K562 (cell line): ENCODE data around the gene C17orf75. TPM values are rescaled to one million over a fixed set of nuclear protein-coding genes. Genes with fewer than 3 reads are reported as not detected.

Source experiments
- ATAC-seq: fragments of 200-7000 bp; cut with Tn5 transposase; 3 replicates; pipeline ENCODE4 v1.9.1; 2020; ENCODE audit warnings: moderate library complexity
- BruUV-seq: library from RNA; stranded (reverse); fragments of 400-500 nt; replicated peaks from 2 replicates; lab custom pipeline; 2021; lab: Mats Ljungman, UMichigan
- CTCF ChIA-PET: fragments of 300-600 bp; formaldehyde crosslinking; extraction: SDS; loops from one replicate; lab custom pipeline; 2021; ENCODE audit warnings: low intra/inter-chr PET ratio; lab: Yijun Ruan, JAX
- POLR2A ChIA-PET: fragments of 300-600, 350-650 bp; sonication (Branson Sonifier 250); formaldehyde crosslinking; extraction: SDS; loops from one replicate; lab custom pipeline; 2021; ENCODE audit warnings: antibody characterized with exemption, inconsistent platforms; lab: Yijun Ruan, JAX
- DNase-seq, 4 experiments: peaks; one replicate each; pipeline versions ENCODE4 v3.0.0 to v3.0.0-alpha.2; 2011 to 2018; ENCODE audit warnings: low spot score in 3 of 4, mixed read lengths in 3 of 4; ENCODE audit errors: extremely low read depth in 1 of 4
- FAIRE-seq: peaks from 2 replicates; lab custom pipeline; 2011; peaks lifted over from hg19 to GRCh38; lab: Jason Lieb, UNC
- H2AFZ ChIP-seq: 2 replicates; pipeline ENCODE4 v1.6.0; 2011; ENCODE audit warnings: low read depth, low read length, control low read depth, inconsistent platforms
- H3K27ac ChIP-seq: fragments of 200-600 bp; 3 replicates; pipeline ENCODE4 v1.8.0; 2011; ENCODE audit warnings: low read depth, mild to moderate bottlenecking, control low read depth, inconsistent platforms, low read length, moderate library complexity, mixed read lengths; ENCODE audit errors: extremely low read depth
- H3K27me3 ChIP-seq, 2 experiments: fragments of 300-600 bp in 1 of 2; 2 replicates in 1 of 2; 3 replicates in 1 of 2; pipeline versions ENCODE4 v1.6.0 to v1.8.0; 2011; ENCODE audit warnings: inconsistent platforms in 2 of 2, low read length in 2 of 2, mild to moderate bottlenecking in 1 of 2, mixed read lengths in 1 of 2, moderate library complexity in 1 of 2; ENCODE audit not compliant: control insufficient read depth in 2 of 2, insufficient read depth in 2 of 2
- H3K36me3 ChIP-seq: fragments of 300-600 bp; 3 replicates; pipeline ENCODE4 v1.8.0; 2011; ENCODE audit warnings: mild to moderate bottlenecking, low read length, inconsistent platforms; ENCODE audit not compliant: control insufficient read depth, insufficient read depth
- H3K4me1 ChIP-seq, 2 experiments: fragments of 200-600 bp in 1 of 2; replicated peaks in 1 of 2; 2 replicates in 1 of 2; 3 replicates in 1 of 2; pipeline versions ENCODE4 v1.5.1 to v1.8.0; 2011; ENCODE audit warnings: inconsistent platforms in 2 of 2, low read length in 2 of 2, mild to moderate bottlenecking in 1 of 2, mixed read lengths in 1 of 2, moderate library complexity in 1 of 2; ENCODE audit not compliant: control insufficient read depth in 2 of 2, insufficient read depth in 2 of 2
- H3K4me2 ChIP-seq: 2 replicates; pipeline ENCODE4 v1.6.1; 2011; ENCODE audit warnings: low read length, control low read depth, inconsistent platforms, mixed read lengths; ENCODE audit not compliant: insufficient read depth
- H3K4me3 ChIP-seq: fragments of 200-600 bp; sonication (generic), shearing (Covaris generic); 2 replicates; pipeline ENCODE4 v1.5.1; 2016; ENCODE audit warnings: control low read depth, inconsistent platforms
- H3K79me2 ChIP-seq: fragments of 200-600 bp; 3 replicates; pipeline ENCODE4 v1.8.0; 2011; ENCODE audit warnings: low read length, inconsistent platforms; ENCODE audit not compliant: control insufficient read depth, insufficient read depth
- H3K9ac ChIP-seq, 2 experiments: 2 replicates each; pipeline versions ENCODE4 v1.6.0 to v1.6.1; 2011; ENCODE audit warnings: low read depth in 2 of 2, low read length in 2 of 2, control low read depth in 1 of 2, inconsistent platforms in 1 of 2, mild to moderate bottlenecking in 1 of 2, mixed read lengths in 1 of 2; ENCODE audit not compliant: insufficient read depth in 1 of 2
- H3K9me1 ChIP-seq: one replicate; pipeline ENCODE4 v1.6.0; 2011; ENCODE audit warnings: inconsistent platforms, mild to moderate bottlenecking, low read length, moderate library complexity; ENCODE audit not compliant: control insufficient read depth, insufficient read depth
- H3K9me3 ChIP-seq: replicated peaks from 2 replicates; pipeline ENCODE4 v1.5.1; 2011; ENCODE audit warnings: low read depth, low read length, inconsistent platforms; ENCODE audit not compliant: control insufficient read depth, insufficient read depth
- H4K20me1 ChIP-seq: replicated peaks from 2 replicates; pipeline ENCODE4 v1.6.1; 2011; ENCODE audit warnings: low read length, inconsistent platforms, mixed read lengths; ENCODE audit not compliant: control insufficient read depth, insufficient read depth
- BHLHE40 ChIP-seq: IDR thresholded peaks from 2 replicates; pipeline ENCODE4 v1.6.1; 2011; ENCODE audit warnings: low read length, improper control_type of control experiment
- CBX5 ChIP-seq: IDR thresholded peaks from 2 replicates; pipeline ENCODE4 v1.6.1; 2014; ENCODE audit warnings: low read depth, borderline replicate concordance
- DNMT1 ChIP-seq: fragments of 450-650 bp; IDR thresholded peaks from 2 replicates; pipeline ENCODE4 v1.6.1; 2016; ENCODE audit warnings: antibody characterized with exemption, mild to moderate bottlenecking
- EP300 ChIP-seq: IDR thresholded peaks from 2 replicates; pipeline ENCODE4 v1.6.1; 2012; ENCODE audit warnings: low read length, improper control_type of control experiment
- HDAC8 ChIP-seq: fragments of 450-650 bp; IDR thresholded peaks from 2 replicates; pipeline ENCODE4 v1.6.1; 2016; ENCODE audit warnings: mild to moderate bottlenecking, missing genetic modification characterization, moderate library complexity, missing compliant biosample characterization
- ZNF146 ChIP-seq: IDR thresholded peaks from one replicate; pipeline ENCODE4 v1.6.1; 2018; ENCODE audit warnings: missing compliant biosample characterization; ENCODE audit not compliant: unreplicated experiment
- ZNF316 ChIP-seq: fragments of 450-650 bp; IDR thresholded peaks from 2 replicates; pipeline ENCODE4 v1.6.1; 2016
- ZNF76 ChIP-seq: fragments of 250-450 bp; sonication (Bioruptor Pico); IDR thresholded peaks from 2 replicates; pipeline ENCODE4 v1.4.0; 2020; ENCODE audit warnings: mild to moderate bottlenecking, moderate library complexity, borderline replicate concordance
- WGBS: fragments of 100-300 bp; shearing (Covaris generic); methylation state at CpG from one replicate; pipeline ENCODE4 v1.1.6; 2016; ENCODE audit warnings: low coverage, mixed read lengths; ENCODE audit not compliant: insufficient coverage; ENCODE audit errors: missing lambda C conversion rate; 5-methylcytosine and 5-hydroxymethylcytosine counted together
- in situ Hi-C: fragments of 300-500 bp; cut with MboI; formaldehyde crosslinking; loops from 4 replicates; pipeline ENCODE4 v1.15.0; 2018; ENCODE audit warnings: inconsistent platforms, mixed read lengths
- intact Hi-C: fragments of 100-400 bp; cut with micrococcal nuclease; formaldehyde crosslinking; loops from 2 replicates; pipeline ENCODE4 v1.14.2; 2022
- polyA plus RNA-seq, 8 experiments: library from polyadenylated mRNA; depleted of rRNA in 4 of 8; stranded (reverse) in 5 of 8; unstranded in 3 of 8; fragments of >200 nt; fragmentation: Nextera tagmentation in 2 of 8; fragmentation: Illumina TruSeq in 1 of 8; extraction: Ambion mirVana in 2 of 8; extraction: Trizol in 1 of 8; gene quantifications; 2 replicates each; pipeline versions ENCODE4 v1.2.1 to v1.2.3, GENCODE V29; 2011 to 2014; ENCODE audit warnings: inconsistent platforms in 1 of 8, missing spikeins in 1 of 8
- total RNA-seq, 7 experiments: library from RNA; depleted of rRNA in 6 of 7; stranded (reverse); fragments of >200 nt in 6 of 7; fragmentation: Illumina TruSeq in 2 of 7; extraction: Trizol in 2 of 7; gene quantifications; 2 replicates each; pipeline versions ENCODE4 v1.2.1 to v1.2.3, GENCODE V29; 2011 to 2021; ENCODE audit warnings: low replicate concordance in 1 of 7
- TF ChIP-seq, protein P1 (sequence below): IDR thresholded peaks from 3 replicates; pipeline ENCODE4 v1.6.1; 2011; ENCODE audit warnings: borderline replicate concordance, mild to moderate bottlenecking; ENCODE audit not compliant: insufficient read length, insufficient read depth
- TF ChIP-seq, protein P2 (sequence below): fragments of 450-650 bp; formaldehyde crosslinking; IDR thresholded peaks from 2 replicates; pipeline ENCODE4 v1.4.0; 2022; ENCODE audit warnings: mild to moderate bottlenecking, moderate library complexity
- TF ChIP-seq, protein P3 (sequence below): fragments of 200-800 bp; sonication (Bioruptor generic); IDR thresholded peaks from 2 replicates; pipeline ENCODE4 v1.6.1; 2017; ENCODE audit warnings: missing genetic modification characterization, missing compliant biosample characterization
- TF ChIP-seq, protein P4 (sequence below), 2 experiments: fragments of 150-350 bp in 1 of 2; IDR thresholded peaks; 2 replicates each; pipeline ENCODE4 v1.6.1; 2012 to 2016; ENCODE audit warnings: low read depth in 2 of 2, low read length in 2 of 2, mild to moderate bottlenecking in 1 of 2, moderate library complexity in 1 of 2

The C17orf75 gene
- total and polyA plus RNA-seq, 9 of the 15 experiments (the other 6 are each of a cell fraction or from before 2014, with no cell fraction given), result 15.5 to 55.7 (median 18.5) TPM

DNA sequence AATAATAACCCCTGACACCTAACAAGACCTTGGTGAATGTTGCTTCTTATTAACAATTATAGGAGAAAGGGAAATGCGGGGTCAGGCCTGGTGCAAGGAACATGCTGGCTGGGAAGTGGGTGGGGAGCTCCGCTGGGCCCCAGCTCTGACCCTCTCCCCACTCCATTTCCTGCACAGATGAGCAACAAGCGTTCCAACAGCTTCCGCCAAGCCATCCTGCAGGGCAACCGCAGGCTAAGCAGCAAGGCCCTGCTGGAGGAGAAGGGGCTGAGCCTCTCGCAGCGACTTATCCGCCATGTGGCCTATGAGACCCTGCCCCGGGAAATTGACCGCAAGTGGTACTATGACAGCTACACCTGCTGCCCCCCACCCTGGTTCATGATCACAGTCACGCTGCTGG is 53.4 kb downstream of the C17orf75 start:
- no peaks in the 10 kb centered on the region for H3K9me1 ChIP-seq
- BruUV-seq, result no TSS peak
- in situ Hi-C loops (no loop called here), intact Hi-C loops (no loop called here)
- H3K27ac ChIP-seq, result no peak overlapping the region
- no peak overlapping the region for H3K4me3 ChIP-seq
- ATAC-seq (no peak), DNase-seq (no peak), FAIRE-seq (no peak)
- H3K9me3 ChIP-seq, result no peaks in the 10 kb centered on the region
- H4K20me1 ChIP-seq, result no peaks in the 10 kb centered on the region
- H2AFZ ChIP-seq, result no peak overlapping the region
- H3K79me2 ChIP-seq, result no peaks in the 10 kb centered on the region
- 95% methylated on average over 5 of the region's 11 CpGs for WGBS
- CTCF ChIA-PET, result no interaction called here
- POLR2A ChIA-PET, result interaction anchor here (1.1 kb wide), 1 partner anchor 15 kb away, joined by 3 read pairs; no protein-coding TSS in a partner anchor
- no peak overlapping the region for H3K9ac ChIP-seq
- no peak overlapping the region for H3K4me2 ChIP-seq
- peaks cover 34 to 45% of the 10 kb centered on the region in 2 experiments for H3K4me1 ChIP-seq
- TF ChIP-seq, protein P1, sequence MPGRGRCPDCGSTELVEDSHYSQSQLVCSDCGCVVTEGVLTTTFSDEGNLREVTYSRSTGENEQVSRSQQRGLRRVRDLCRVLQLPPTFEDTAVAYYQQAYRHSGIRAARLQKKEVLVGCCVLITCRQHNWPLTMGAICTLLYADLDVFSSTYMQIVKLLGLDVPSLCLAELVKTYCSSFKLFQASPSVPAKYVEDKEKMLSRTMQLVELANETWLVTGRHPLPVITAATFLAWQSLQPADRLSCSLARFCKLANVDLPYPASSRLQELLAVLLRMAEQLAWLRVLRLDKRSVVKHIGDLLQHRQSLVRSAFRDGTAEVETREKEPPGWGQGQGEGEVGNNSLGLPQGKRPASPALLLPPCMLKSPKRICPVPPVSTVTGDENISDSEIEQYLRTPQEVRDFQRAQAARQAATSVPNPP, result no peak
- no peak for TF ChIP-seq CBX5
- TF ChIP-seq, protein P2, sequence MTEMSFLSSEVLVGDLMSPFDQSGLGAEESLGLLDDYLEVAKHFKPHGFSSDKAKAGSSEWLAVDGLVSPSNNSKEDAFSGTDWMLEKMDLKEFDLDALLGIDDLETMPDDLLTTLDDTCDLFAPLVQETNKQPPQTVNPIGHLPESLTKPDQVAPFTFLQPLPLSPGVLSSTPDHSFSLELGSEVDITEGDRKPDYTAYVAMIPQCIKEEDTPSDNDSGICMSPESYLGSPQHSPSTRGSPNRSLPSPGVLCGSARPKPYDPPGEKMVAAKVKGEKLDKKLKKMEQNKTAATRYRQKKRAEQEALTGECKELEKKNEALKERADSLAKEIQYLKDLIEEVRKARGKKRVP, result no peak
- no peak for TF ChIP-seq HDAC8 (tag)
- TF ChIP-seq EP300, result no peak
- no peak for TF ChIP-seq ZNF76
- no peak for TF ChIP-seq ZNF146
- TF ChIP-seq ZNF316, result no peak
- TF ChIP-seq DNMT1, result no peak
- TF ChIP-seq, protein P3, sequence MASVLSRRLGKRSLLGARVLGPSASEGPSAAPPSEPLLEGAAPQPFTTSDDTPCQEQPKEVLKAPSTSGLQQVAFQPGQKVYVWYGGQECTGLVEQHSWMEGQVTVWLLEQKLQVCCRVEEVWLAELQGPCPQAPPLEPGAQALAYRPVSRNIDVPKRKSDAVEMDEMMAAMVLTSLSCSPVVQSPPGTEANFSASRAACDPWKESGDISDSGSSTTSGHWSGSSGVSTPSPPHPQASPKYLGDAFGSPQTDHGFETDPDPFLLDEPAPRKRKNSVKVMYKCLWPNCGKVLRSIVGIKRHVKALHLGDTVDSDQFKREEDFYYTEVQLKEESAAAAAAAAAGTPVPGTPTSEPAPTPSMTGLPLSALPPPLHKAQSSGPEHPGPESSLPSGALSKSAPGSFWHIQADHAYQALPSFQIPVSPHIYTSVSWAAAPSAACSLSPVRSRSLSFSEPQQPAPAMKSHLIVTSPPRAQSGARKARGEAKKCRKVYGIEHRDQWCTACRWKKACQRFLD (CRISPR knock-in tag), result no peak
- no peak for TF ChIP-seq BHLHE40
- TF ChIP-seq, protein P4, sequence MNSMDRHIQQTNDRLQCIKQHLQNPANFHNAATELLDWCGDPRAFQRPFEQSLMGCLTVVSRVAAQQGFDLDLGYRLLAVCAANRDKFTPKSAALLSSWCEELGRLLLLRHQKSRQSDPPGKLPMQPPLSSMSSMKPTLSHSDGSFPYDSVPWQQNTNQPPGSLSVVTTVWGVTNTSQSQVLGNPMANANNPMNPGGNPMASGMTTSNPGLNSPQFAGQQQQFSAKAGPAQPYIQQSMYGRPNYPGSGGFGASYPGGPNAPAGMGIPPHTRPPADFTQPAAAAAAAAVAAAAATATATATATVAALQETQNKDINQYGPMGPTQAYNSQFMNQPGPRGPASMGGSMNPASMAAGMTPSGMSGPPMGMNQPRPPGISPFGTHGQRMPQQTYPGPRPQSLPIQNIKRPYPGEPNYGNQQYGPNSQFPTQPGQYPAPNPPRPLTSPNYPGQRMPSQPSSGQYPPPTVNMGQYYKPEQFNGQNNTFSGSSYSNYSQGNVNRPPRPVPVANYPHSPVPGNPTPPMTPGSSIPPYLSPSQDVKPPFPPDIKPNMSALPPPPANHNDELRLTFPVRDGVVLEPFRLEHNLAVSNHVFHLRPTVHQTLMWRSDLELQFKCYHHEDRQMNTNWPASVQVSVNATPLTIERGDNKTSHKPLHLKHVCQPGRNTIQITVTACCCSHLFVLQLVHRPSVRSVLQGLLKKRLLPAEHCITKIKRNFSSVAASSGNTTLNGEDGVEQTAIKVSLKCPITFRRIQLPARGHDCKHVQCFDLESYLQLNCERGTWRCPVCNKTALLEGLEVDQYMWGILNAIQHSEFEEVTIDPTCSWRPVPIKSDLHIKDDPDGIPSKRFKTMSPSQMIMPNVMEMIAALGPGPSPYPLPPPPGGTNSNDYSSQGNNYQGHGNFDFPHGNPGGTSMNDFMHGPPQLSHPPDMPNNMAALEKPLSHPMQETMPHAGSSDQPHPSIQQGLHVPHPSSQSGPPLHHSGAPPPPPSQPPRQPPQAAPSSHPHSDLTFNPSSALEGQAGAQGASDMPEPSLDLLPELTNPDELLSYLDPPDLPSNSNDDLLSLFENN (IDR thresholded peaks at IDR 0.05; ENCODE audit: low read depth in 2 of 2, low read length in 2 of 2), result no peak
- no peaks in the 10 kb centered on the region for H3K27me3 ChIP-seq
- H3K36me3 ChIP-seq, result no peaks in the 10 kb centered on the region; the same call in 2 of the 3 replicates
